ENCODE data around the gene PCGF1.

DNA sequence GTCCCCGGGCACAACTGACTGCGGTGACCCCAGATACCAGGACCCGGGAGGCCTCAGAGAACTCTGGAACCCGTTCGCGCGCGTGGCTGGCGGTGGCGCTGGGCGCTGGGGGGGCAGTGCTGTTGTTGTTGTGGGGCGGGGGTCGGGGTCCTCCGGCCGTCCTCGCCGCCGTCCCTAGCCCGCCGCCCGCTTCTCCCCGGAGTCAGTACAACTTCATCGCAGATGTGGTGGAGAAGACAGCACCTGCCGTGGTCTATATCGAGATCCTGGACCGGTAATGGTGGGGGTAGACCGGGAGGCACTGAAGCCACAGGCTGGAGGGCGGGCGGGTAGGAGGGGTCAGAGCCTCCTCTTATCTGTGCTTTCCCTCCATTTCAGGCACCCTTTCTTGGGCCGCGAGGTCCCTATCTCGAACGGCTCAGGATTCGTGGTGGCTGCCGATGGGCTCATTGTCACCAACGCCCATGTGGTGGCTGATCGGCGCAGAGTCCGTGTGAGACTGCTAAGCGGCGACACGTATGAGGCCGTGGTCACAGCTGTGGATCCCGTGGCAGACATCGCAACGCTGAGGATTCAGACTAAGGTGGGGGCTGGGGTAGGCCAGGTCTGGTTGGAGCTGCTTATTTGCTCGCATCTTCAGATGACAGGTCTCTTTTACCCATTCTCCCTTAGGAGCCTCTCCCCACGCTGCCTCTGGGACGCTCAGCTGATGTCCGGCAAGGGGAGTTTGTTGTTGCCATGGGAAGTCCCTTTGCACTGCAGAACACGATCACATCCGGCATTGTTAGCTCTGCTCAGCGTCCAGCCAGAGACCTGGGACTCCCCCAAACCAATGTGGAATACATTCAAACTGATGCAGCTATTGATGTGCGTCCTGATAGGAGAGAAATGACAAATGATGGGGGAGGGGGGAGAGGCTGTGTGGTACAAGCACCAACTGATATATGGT is 23.0 kb upstream of the PCGF1 start:
- peak; percentile 89 for TF ChIP-seq POLR2A (IDR thresholded peaks at IDR 0.05; ENCODE audit: low read length)
- TF ChIP-seq GATA1 (IDR thresholded peaks at IDR 0.05; ENCODE audit: low read depth, low read length), result peak; percentile 63

All from erythroblast (primary cell).